Measurements from ENCODE around the gene FDPS.

Gene FDPS

DNA sequence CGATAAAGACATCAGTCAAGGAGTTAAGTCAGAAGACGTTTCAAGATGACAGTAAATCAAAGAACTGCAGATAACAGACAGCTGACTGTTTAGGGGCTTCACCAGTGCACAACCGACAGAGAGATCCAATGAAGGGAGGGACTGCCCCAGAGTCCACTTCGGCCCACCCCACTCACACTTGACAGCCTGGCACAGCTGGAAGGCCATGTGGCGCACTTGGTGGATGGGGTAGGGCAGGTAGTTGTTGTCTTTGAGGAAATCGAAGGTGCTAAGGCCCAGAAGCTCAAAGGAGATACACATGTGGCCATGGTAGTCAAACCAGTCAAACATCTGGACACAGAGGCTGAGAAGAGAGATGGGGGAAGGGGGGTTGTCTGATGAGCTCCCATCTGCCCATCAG is 42.1 kb upstream of the FDPS start:
- H3K27ac ChIP-seq, result 0 out of 2 replicates have a peak overlapping the region, but pooled peaks have one; percentile 13
- ChIA-PET POLR2A (ENCODE audit: low non-redundant PET) (no interaction called here), CTCF (interaction anchor here (0.6 to 2.1 kb wide), 3 partner anchors 11 to 53 kb away, joined by 3 to 14 read pairs (median 4); no protein-coding TSS in a partner anchor)
- no peak for DNase-seq (ENCODE audit: low spot score)
- TF ChIP-seq, protein P1, sequence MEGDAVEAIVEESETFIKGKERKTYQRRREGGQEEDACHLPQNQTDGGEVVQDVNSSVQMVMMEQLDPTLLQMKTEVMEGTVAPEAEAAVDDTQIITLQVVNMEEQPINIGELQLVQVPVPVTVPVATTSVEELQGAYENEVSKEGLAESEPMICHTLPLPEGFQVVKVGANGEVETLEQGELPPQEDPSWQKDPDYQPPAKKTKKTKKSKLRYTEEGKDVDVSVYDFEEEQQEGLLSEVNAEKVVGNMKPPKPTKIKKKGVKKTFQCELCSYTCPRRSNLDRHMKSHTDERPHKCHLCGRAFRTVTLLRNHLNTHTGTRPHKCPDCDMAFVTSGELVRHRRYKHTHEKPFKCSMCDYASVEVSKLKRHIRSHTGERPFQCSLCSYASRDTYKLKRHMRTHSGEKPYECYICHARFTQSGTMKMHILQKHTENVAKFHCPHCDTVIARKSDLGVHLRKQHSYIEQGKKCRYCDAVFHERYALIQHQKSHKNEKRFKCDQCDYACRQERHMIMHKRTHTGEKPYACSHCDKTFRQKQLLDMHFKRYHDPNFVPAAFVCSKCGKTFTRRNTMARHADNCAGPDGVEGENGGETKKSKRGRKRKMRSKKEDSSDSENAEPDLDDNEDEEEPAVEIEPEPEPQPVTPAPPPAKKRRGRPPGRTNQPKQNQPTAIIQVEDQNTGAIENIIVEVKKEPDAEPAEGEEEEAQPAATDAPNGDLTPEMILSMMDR (conservative IDR thresholded peaks at IDR 0.05; ENCODE audit: low read depth), result no peak

DNA sequence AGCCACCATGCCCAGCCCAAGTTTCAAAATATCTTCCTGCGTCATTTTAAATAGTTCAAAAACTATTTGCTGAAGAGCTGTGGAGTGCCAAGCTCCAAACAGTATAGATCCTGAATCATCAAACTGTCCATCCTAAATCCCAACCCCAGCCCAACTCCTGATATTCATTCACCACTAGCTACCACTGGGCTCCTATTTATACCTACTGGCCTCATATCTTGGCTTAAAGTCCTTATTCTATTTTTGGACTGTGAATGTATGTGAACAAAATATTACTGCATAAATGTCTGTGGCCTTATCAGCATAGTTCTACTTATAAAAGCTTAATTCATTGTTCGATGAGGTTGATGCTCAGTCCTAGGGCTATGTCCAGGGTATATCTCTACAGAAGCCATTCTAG is 41.3 kb upstream of the FDPS start:
- ChIA-PET POLR2A (ENCODE audit: low non-redundant PET) (no interaction called here), CTCF (interaction anchor here (0.6 to 2.1 kb wide), 2 partner anchors 17 to 30 kb away, joined by 3 to 14 read pairs; no protein-coding TSS in a partner anchor)
- DNase-seq (ENCODE audit: low spot score), result no peak

DNA sequence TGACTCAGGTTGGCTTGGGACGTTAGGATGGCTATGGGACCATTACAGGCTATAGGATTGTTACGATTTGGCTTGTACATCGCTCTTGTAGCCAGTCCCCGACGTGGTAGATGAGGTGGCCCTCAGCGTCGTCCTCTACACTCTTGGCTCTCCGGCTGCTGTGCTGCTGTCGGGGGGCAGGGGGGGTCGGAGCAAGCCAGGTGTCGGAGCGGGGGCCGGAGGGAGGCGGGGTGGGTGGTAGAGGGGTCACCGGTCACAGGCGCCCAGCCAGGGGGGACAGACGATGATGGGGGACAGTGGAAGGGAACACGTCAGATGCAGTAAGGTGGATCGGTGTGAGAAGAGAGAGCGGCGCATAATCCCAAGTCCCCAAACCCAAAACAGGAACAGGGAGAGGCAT is 40.0 kb upstream of the FDPS start:
- ChIA-PET POLR2A (ENCODE audit: low non-redundant PET) (no interaction called here), CTCF (no interaction called here)
- DNase-seq (ENCODE audit: low spot score), result no peak
- TF ChIP-seq, protein P1 (conservative IDR thresholded peaks at IDR 0.05; ENCODE audit: low read depth), result no peak
- H3K27ac ChIP-seq, result 0 out of 2 replicates have a peak overlapping the region, but pooled peaks have one; percentile 5

More for the DNA sequence above, 41.3 kb upstream of the FDPS start:
- no peak overlapping the region for H3K27ac ChIP-seq
- TF ChIP-seq, protein P1 (conservative IDR thresholded peaks at IDR 0.05; ENCODE audit: low read depth), result no peak

DNA sequence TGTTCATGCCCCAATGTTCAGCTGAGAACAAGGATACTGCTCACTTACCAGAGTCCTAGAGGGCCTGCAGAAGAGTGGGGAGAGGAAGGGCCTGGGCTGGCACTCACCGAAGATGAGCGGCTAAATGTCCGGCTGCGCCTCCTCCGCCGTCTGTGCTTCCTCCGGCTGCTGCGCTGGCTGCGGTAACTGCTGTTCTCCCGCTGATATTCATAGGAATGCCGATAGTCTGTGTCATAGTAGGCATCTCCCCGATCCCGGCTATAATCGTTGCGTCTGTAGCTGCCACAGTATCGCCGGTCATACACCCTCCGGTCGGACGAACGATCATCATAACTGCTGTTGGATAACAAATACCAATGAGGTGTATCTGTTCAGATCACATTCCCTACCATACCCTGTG is 39.3 kb upstream of the FDPS start:
- 0 out of 2 replicates have a peak overlapping the region, but pooled peaks have one; percentile 5 for H3K27ac ChIP-seq
- ChIA-PET POLR2A (ENCODE audit: low non-redundant PET) (interaction anchor here (0.6 kb wide), 1 partner anchor 13 kb away, joined by 3 read pairs; no protein-coding TSS in a partner anchor), CTCF (no interaction called here)
- TF ChIP-seq, protein P1 (conservative IDR thresholded peaks at IDR 0.05; ENCODE audit: low read depth), result no peak
- DNase-seq (ENCODE audit: low spot score), result no peak

DNA sequence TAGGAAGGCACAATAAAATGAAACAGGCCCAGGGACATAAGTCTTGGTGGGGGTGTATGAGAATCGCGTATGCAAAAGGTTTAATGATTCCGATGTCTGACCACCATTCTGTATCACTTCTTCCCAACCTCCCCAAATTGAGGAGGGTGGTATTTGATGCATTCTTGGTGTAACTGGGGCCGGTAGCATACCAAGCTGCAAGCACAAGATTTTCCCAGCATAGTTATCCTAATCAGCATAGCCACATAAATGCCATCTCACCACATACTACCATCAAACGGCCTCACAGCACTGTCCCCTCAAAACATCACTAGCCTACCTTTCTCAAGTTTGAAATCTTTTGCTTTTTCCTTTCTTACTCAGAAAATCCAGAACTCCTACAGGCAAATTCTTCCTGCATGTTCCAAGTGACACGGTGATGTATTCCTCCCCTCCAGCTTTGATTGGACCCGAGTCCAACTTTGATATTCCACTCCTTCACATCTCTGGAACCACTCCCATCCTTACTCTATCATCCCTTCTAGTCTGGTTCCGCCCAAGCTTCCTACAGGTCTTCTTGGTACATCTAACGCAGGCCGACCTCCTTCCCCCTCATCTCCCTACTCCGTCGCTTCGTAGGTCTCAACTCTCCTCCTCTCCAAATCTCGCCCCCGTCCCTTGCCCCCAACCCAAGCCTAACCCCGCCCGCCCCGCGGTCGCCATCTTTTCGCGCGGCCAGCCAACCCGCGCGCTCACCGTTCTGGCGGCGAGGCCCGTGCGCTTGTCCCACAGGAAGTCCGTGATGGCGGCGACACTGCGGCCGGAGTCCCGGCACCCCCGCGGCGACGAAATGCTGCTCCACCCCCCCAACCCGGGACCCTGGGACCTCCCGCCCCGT is 36.0 kb upstream of the FDPS start:
- H3K27ac ChIP-seq, result peak overlapping the region; percentile 96
- TF ChIP-seq, protein P1 (conservative IDR thresholded peaks at IDR 0.05; ENCODE audit: low read depth), result no peak
- CTCF ChIA-PET, result interaction anchor here (1.8 kb wide), 1 partner anchor 22 kb away, joined by 8 read pairs; no protein-coding TSS in a partner anchor
- POLR2A ChIA-PET (ENCODE audit: low non-redundant PET), result interaction anchor here (0.9 to 1.1 kb wide), 2 partner anchors 11 to 51 kb away, joined by 3 to 5 read pairs; partner anchors contain the start of gene SCAMP3
- DNase-seq (ENCODE audit: low spot score), result peak; percentile 49

DNA sequence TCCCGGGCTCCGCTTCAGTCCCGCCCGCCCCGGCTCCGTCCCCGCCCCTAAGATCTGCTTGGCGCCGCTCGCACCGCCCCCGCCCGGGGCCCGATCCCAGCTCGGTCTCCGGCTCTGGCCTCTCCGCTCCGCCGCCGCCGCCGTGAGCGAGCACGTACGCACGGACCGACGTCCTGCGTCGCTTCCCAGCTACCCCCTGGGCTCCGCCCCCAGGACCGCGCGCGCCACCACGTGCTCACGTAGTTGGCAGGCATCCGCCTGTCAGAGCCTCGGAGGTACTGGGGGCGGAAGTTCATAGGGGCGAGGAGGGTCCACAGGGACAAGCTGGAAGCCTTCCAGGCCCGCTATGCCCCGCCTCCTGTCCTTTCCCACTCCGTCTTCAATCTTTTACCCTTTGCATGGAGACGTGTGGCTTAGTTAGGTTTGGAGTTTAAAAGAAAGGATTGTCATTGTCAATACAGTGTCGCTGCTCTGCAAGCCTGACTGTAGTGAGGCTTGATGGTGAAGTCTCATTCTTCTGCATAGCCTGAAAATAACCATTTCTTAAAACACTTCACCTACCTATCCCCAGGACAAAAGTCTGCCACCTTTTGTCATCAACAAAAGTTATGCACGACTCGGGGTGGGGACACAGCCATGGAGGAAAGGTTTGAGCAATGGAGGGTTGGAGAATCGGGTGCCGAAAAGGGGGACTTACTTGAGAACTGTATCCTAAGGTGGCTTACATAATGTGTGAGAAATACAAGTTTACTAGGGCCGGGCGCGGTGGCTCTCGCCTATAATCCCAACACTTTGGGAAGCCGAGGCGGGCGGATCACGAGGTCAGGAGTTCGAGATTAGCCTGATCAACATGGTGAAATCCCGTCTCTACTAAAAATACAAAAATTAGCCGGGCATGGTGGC is 35.1 kb upstream of the FDPS start, which contains the start of gene CLK2:
TSS of gene CLK2 (minus strand) at position 162 of the 903 bp plus-strand sequence. CDS start 2,527 bp downstream, outside the sequence.
- peak; percentile 96 for DNase-seq (ENCODE audit: low spot score)

More for the DNA sequence above, 35.1 kb upstream of the FDPS start, which contains the start of gene CLK2:
- ChIA-PET POLR2A (ENCODE audit: low non-redundant PET) (interaction anchor here (0.9 to 1.1 kb wide), 3 partner anchors 12 to 50 kb away, joined by 3 to 5 read pairs (median 3); partner anchors contain the start of gene SCAMP3), CTCF (interaction anchor here (1.8 kb wide), 1 partner anchor 23 kb away, joined by 8 read pairs; no protein-coding TSS in a partner anchor)
- H3K27ac ChIP-seq, result peak within 1 kb of the TSS; percentile 96
- TF ChIP-seq, protein P1 (conservative IDR thresholded peaks at IDR 0.05; ENCODE audit: low read depth), result no peak

All from RWPE1 (cell line).